Measurements from ENCODE around the gene MBD3L4. TPM values are rescaled to one million over a fixed set of nuclear protein-coding genes. Genes with fewer than 3 reads are reported as not detected.

MBD3L4 gene
- total and polyA plus RNA-seq, 2 of the 13 experiments (the other 11 are each of a cell fraction or from before 2014, with no cell fraction given), result not detected

DNA sequence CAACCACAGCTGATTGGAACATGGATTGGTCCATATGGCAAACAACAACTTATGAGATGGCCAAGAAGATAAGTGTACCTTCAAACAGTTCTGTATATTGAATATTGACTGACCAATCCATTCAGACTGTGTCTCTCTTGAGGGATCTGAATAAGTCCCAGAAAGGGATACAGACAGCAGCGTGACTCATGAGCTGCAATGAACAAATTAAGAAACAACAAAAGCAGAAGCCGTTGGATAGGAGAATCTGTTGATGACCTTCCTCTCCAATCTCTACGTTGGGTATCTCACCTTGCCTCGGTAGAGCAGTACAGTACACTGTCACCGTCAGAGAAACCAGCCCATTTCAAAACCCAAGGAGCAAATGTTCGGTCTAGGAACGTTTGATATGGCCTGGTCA lies 40.0 kb downstream of the MBD3L4 start:
- TF ChIP-seq NFKBIZ (CRISPR knock-in tag; IDR thresholded peaks at IDR 0.05) (no peak), ZNF549 (CRISPR knock-in tag; IDR thresholded peaks at IDR 0.05) (no peak), RBM22 (optimal IDR thresholded peaks at IDR 0.05; ENCODE audit: low read length) (no peak), ZNF766 (CRISPR knock-in tag; IDR thresholded peaks at IDR 0.05; ENCODE audit: borderline replicate concordance) (no peak), EED (CRISPR knock-in tag; IDR thresholded peaks at IDR 0.05) (no peak), ZNF543 (CRISPR knock-in tag; IDR thresholded peaks at IDR 0.05) (no peak), ZNF232 (CRISPR knock-in tag; IDR thresholded peaks at IDR 0.05; ENCODE audit: borderline replicate concordance) (no peak), RXRA (CRISPR knock-in tag; IDR thresholded peaks at IDR 0.05) (no peak), U2AF2 (IDR thresholded peaks at IDR 0.05; ENCODE audit: low read depth, low read length) (no peak)
- TF ChIP-seq, protein P1, sequence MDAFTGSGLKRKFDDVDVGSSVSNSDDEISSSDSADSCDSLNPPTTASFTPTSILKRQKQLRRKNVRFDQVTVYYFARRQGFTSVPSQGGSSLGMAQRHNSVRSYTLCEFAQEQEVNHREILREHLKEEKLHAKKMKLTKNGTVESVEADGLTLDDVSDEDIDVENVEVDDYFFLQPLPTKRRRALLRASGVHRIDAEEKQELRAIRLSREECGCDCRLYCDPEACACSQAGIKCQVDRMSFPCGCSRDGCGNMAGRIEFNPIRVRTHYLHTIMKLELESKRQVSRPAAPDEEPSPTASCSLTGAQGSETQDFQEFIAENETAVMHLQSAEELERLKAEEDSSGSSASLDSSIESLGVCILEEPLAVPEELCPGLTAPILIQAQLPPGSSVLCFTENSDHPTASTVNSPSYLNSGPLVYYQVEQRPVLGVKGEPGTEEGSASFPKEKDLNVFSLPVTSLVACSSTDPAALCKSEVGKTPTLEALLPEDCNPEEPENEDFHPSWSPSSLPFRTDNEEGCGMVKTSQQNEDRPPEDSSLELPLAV (CRISPR knock-in tag; conservative IDR thresholded peaks at IDR 0.05; ENCODE audit: low read depth), result no peak
- TF ChIP-seq, protein P2, sequence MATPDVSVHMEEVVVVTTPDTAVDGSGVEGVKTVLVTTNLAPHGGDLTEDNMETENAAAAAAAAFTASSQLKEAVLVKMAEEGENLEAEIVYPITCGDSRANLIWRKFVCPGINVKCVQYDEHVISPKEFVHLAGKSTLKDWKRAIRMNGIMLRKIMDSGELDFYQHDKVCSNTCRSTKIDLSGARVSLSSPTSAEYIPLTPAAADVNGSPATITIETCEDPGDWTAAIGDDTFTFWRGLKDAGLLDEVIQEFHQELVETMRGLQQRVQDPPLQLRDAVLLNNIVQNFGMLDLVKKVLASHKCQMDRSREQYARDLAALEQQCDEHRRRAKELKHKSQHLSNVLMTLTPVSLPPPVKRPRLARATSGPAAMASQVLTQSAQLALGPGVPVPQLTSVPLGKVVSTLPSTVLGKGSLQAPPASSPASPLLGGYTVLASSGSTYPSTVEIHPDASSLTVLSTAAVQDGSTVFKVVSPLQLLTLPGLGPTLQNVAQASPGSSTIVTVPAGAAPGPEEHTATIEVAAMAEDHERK (CRISPR knock-in tag; IDR thresholded peaks at IDR 0.05; ENCODE audit: low read depth), result no peak
- no TSS peak for BruUV-seq (replicated peaks)

More for the DNA sequence above, 40.0 kb downstream of the MBD3L4 start:
- no peaks in the 10 kb centered on the region for H4K20me1 ChIP-seq (ENCODE audit: insufficient read depth, low read length)
- no peak for DNase-seq (ENCODE audit: low spot score)
- H3K27ac ChIP-seq (ENCODE audit: extremely low read length, insufficient read depth, low read length), result no peak overlapping the region
- no peaks in the 10 kb centered on the region; a peak in 1 of 5 replicates for H3K27me3 ChIP-seq (ENCODE audit: control insufficient read depth in 1 of 2, insufficient read depth in 2 of 2, low read length in 2 of 2)
- in situ Hi-C loops (cut with HindIII; ENCODE audit: extremely low pct_ligation_motif_present, low pct_unique_long_range_greater_than_20kb) (no loop called here), intact Hi-C loops (cut with micrococcal nuclease; ENCODE audit: unreplicated experiment) (no loop called here)
- 6% methylated on average over 5 of the region's 7 CpGs for WGBS (ENCODE audit: low lambda C conversion rate)
- no peaks in the 10 kb centered on the region for H3K79me2 ChIP-seq (ENCODE audit: insufficient read depth, low read length)
- H2AFZ ChIP-seq (ENCODE audit: low read length), result no peak overlapping the region
- no peak overlapping the region for H3K4me2 ChIP-seq (ENCODE audit: low read depth, low read length)
- H3K9me3 ChIP-seq (ENCODE audit: low read length), result peaks cover 5% of the 10 kb centered on the region
- ChIA-PET POLR2A (no interaction called here), CTCF (ENCODE audit: low intra/inter-chr PET ratio, low total read pairs) (no interaction called here)
- ATAC-seq, result no peak
- H3K4me3 ChIP-seq (replicated peaks in 1 of 3; ENCODE audit: insufficient read depth in 1 of 3, low read depth in 2 of 3, low read length in 3 of 3), result no peak overlapping the region
- no peaks in the 10 kb centered on the region for H3K4me1 ChIP-seq (ENCODE audit: insufficient read depth, low read length)
- no peak overlapping the region for H3K9ac ChIP-seq (ENCODE audit: insufficient read depth, low read depth, low read length)
- no peaks in the 10 kb centered on the region for H3K36me3 ChIP-seq (replicated peaks in 1 of 2; ENCODE audit: control insufficient read depth in 1 of 2, insufficient read depth in 2 of 2, low read length in 2 of 2)
- no peak for FAIRE-seq
